ENCODE measurements around the gene CCDC102A.

The CCDC102A gene

GRCh38 chr16:57479976-57480753, 56.2 kb downstream of the CCDC102A start:
- DNase-seq (ENCODE audit: low read depth in 2 of 2, low spot score in 1 of 2) = no peak

GRCh38 chr16:57479205-57479975, 57.0 kb downstream of the CCDC102A start:
- no peak for DNase-seq (ENCODE audit: low read depth in 2 of 2, low spot score in 1 of 2)

GRCh38 chr16:57478396-57479204, 57.8 kb downstream of the CCDC102A start:
- no peak for DNase-seq (ENCODE audit: low read depth in 2 of 2, low spot score in 1 of 2)

GRCh38 chr16:57477531-57478202, 58.7 kb downstream of the CCDC102A start:
- DNase-seq (ENCODE audit: low read depth in 2 of 2, low spot score in 1 of 2) = no peak

- DNase-seq (ENCODE audit: low read depth in 2 of 2, low spot score in 1 of 2) = no peak
Observed at GRCh38 chr16:57476546-57477410, 59.6 kb downstream of the CCDC102A start.

- peak; percentile 43 to 44 for DNase-seq (ENCODE audit: low read depth in 2 of 2, low spot score in 1 of 2)
Observed at GRCh38 chr16:57475711-57476339, 60.5 kb downstream of the CCDC102A start.

- no peak for DNase-seq (ENCODE audit: low read depth in 2 of 2, low spot score in 1 of 2)
Observed at GRCh38 chr16:57474671-57475661, 61.4 kb downstream of the CCDC102A start.

GRCh38 chr16:57473906-57474305, 62.5 kb downstream of the CCDC102A start:
- DNase-seq (ENCODE audit: low read depth in 2 of 2, low spot score in 1 of 2) = no peak

- no peak for DNase-seq (ENCODE audit: low read depth in 2 of 2, low spot score in 1 of 2)
Observed at GRCh38 chr16:57473176-57473840, 63.1 kb downstream of the CCDC102A start.

- DNase-seq (ENCODE audit: low read depth in 2 of 2, low spot score in 1 of 2) = no peak
Observed at GRCh38 chr16:57472665-57473060, 63.7 kb downstream of the CCDC102A start.

- no peak for DNase-seq (ENCODE audit: low read depth in 2 of 2, low spot score in 1 of 2)
Observed at GRCh38 chr16:57471852-57472664, 64.3 kb downstream of the CCDC102A start.

- DNase-seq (ENCODE audit: low read depth in 2 of 2, low spot score in 1 of 2) = no peak
Observed at GRCh38 chr16:57471209-57471608, 65.2 kb downstream of the CCDC102A start.

GRCh38 chr16:57470711-57471110, 65.7 kb downstream of the CCDC102A start:
- no peak for DNase-seq (ENCODE audit: low read depth in 2 of 2, low spot score in 1 of 2)

GRCh38 chr16:57469917-57470470, 66.4 kb downstream of the CCDC102A start:
- no peak for DNase-seq (ENCODE audit: low read depth in 2 of 2, low spot score in 1 of 2)

GRCh38 chr16:57469046-57469445, 67.3 kb downstream of the CCDC102A start:
- DNase-seq (ENCODE audit: low read depth in 2 of 2, low spot score in 1 of 2) = no peak

- DNase-seq (ENCODE audit: low read depth in 2 of 2, low spot score in 1 of 2) = no peak
Observed at GRCh38 chr16:57468346-57468745, 68.0 kb downstream of the CCDC102A start.

GRCh38 chr16:57464523-57464922, 71.8 kb downstream of the CCDC102A start:
- DNase-seq (ENCODE audit: low read depth in 2 of 2, low spot score in 1 of 2) = no peak

All from stimulated activated CD8-positive, alpha-beta memory T cell treated with anti-CD3 and anti-CD28 coated beads, Interleukin-4, amount 100 ng/mL, for 1 hour (primary cell).